Body of pancreas (tissue), 4 donors: Measurements from ENCODE around the gene ZBTB20. TPM values are rescaled to one million over a fixed set of nuclear protein-coding genes. Genes with fewer than 3 reads are reported as not detected.
"Not testable (repeated sequence)": the region's sequence is repeated elsewhere in the genome, so short reads cannot be mapped to it uniquely, and the experiment has no call there.

Experiments used
- ATAC-seq: fragments of 150-250 bp; one replicate; pipeline ENCODE4 v1.9.1; 2016
- DNase-seq, 4 donors: peaks; one replicate each; pipeline ENCODE4 v3.0.0-alpha.2; 2019
- H3K27ac ChIP-seq, 4 donors: fragments of 200-600 bp; sonication (generic); 1 replicate in 3 of 4; 2 replicates in 1 of 4; pipeline versions ENCODE4 v1.5.1 to v1.6.1; 2016 to 2019; ENCODE audit warnings: mild to moderate bottlenecking in 1 of 4, mixed read lengths in 1 of 4, moderate library complexity in 1 of 4
- H3K27me3 ChIP-seq, 2 donors: fragments of 200-600 bp; sonication (generic); one replicate each; pipeline ENCODE4 v1.6.0; 2016; ENCODE audit warnings: mild to moderate bottlenecking in 1 of 2
- H3K36me3 ChIP-seq, 2 donors: fragments of 200-600 bp; sonication (generic); replicated peaks in 1 of 2; 2 replicates each; pipeline ENCODE4 v1.5.1; 2016; ENCODE audit warnings: low read depth in 2 of 2; ENCODE audit not compliant: insufficient read depth in 1 of 2
- H3K4me1 ChIP-seq: fragments of 200-600 bp; sonication (generic); one replicate; pipeline ENCODE4 v1.6.0; 2016
- H3K4me3 ChIP-seq, 2 donors: fragments of 200-600 bp; sonication (generic); 1 replicate in 1 of 2; 2 replicates in 1 of 2; pipeline ENCODE4 v1.5.1; 2016 to 2019
- H3K9me3 ChIP-seq, 3 donors: fragments of 200-600 bp; sonication (generic); 1 replicate in 2 of 3; 2 replicates in 1 of 3; pipeline ENCODE4 v1.5.1; 2016
- POLR2A ChIP-seq, 3 donors: fragments of 450-650 bp; IDR thresholded peaks; one replicate each; pipeline ENCODE4 v1.6.1; 2016; ENCODE audit warnings: antibody characterized with exemption in 3 of 3, mild to moderate bottlenecking in 2 of 3
- WGBS, 2 donors: methylation state at CpG; one replicate each; pipeline ENCODE4 v1.1.5; 2017; 5-methylcytosine and 5-hydroxymethylcytosine counted together
- intact Hi-C: fragments of 100-400 bp; cut with DNase I; formaldehyde crosslinking; loops from one replicate; pipeline ENCODE4 v1.15.1; 2023
- total RNA-seq, 2 donors: library from RNA; depleted of rRNA; stranded (reverse); fragments of >200 nt; gene quantifications; one replicate each; pipeline ENCODE4 v1.1.0, GENCODE V29; 2016
- TF ChIP-seq, protein P1 (sequence below), 7 experiments: fragments of 450-650 bp in 4 of 7; fragments of 200-600 bp in 3 of 7; sonication (generic) in 3 of 7; IDR thresholded peaks; one replicate each; pipeline ENCODE4 v1.5.1; 2016 to 2019; ENCODE audit warnings: antibody characterized with exemption in 7 of 7

The ZBTB20 gene
- total RNA-seq, 2 donors from 2014 or later = 48.3 to 77.1 TPM

DNA sequence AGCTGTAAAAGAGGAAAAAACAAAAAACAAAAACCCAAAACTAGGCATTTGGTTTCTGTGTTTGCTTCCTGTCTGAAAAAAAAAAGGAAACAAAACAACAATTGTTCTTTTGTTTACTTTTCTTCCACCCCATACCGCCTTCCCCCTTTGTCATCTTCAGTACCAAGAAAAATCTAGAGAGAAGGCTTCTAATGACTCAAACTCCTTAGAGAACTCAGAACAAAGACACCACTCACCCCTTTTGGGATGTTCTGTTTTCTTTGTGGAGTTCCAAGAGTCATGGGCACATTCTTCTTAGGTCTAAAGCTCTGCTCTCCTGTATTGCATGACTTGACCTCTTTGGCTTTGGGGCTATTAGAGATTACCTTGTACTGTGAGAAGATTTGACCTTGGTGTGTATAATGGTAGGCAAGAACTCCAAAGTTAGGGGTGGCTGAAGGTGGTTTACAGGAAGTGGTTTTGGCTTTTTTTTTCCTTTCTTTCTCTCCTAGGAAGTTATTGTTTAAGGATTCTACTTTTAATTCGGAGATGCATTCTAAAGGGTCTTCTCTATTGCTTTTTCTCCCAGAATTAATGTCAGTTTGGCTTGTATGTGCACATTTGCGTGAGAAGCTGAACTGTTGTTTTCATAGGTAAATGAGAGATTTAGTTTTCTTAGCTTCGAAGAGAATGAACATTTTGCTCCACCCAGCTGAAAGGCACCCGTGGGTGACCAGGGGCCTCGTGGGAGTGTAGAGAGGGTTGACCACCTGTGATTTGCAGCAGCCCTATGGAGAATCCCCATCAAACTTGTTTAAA is 39.5 kb upstream of the ZBTB20 start:
- no peak overlapping the region for H3K27ac ChIP-seq
- DNase-seq = no peak
- TF ChIP-seq, protein P1, sequence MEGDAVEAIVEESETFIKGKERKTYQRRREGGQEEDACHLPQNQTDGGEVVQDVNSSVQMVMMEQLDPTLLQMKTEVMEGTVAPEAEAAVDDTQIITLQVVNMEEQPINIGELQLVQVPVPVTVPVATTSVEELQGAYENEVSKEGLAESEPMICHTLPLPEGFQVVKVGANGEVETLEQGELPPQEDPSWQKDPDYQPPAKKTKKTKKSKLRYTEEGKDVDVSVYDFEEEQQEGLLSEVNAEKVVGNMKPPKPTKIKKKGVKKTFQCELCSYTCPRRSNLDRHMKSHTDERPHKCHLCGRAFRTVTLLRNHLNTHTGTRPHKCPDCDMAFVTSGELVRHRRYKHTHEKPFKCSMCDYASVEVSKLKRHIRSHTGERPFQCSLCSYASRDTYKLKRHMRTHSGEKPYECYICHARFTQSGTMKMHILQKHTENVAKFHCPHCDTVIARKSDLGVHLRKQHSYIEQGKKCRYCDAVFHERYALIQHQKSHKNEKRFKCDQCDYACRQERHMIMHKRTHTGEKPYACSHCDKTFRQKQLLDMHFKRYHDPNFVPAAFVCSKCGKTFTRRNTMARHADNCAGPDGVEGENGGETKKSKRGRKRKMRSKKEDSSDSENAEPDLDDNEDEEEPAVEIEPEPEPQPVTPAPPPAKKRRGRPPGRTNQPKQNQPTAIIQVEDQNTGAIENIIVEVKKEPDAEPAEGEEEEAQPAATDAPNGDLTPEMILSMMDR (IDR thresholded peaks at IDR 0.05) = no peak
- TF ChIP-seq POLR2A (IDR thresholded peaks at IDR 0.05) = no peak
- 63 to 65% methylated on average over 6 of the region's 6 CpGs for WGBS, 2 donors
- H3K9me3 ChIP-seq = no peaks in the 10 kb centered on the region
- H3K4me1 ChIP-seq = no peaks in the 10 kb centered on the region
- intact Hi-C loops = no loop called here
- H3K36me3 ChIP-seq = no peaks in the 10 kb centered on the region
- ATAC-seq = no peak
- H3K4me3 ChIP-seq = no peak overlapping the region
- no peaks in the 10 kb centered on the region for H3K27me3 ChIP-seq

DNA sequence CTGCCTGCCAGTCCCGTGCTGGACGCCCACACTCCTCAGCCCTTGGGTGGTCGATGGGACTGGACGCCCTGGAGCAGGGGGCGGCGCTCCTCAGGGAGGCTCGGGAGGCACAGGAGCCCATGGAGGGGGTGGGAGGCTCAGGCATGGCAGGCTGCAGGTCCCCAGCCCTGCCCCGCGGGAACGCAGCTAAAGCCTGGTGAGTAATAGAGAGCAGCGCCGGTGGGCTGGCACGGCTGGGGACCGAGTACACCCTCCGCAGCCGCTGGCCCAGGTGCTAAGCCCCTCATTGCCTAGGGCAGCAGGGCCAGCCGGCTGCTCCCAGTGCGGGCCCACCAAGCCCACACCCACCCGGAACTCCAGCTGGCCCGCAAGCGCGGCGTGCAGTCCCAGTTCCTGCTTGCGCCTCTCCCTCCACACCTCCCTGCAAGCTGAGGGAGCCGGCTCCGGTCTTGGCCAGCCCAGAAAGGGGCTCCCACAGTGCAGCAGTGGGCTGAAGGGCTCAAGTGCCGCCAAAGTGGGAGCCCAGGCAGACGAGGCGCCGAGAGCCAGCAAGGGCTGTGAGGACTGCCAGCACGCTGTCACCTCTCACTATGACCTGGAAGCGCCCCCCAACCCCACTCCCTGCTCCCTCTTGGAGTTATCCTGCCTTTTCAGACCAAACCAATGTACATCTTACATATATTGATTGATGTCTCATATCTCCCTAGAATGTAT is 37.9 kb upstream of the ZBTB20 start:
- H3K36me3 ChIP-seq, intact Hi-C loops, H3K27me3 ChIP-seq, H3K4me1 ChIP-seq, H3K9me3 ChIP-seq, DNase-seq, H3K27ac ChIP-seq, ATAC-seq, H3K4me3 ChIP-seq: not testable (repeated sequence)
- WGBS, 2 donors = 96 to 98% methylated on average over 6 to 20 of the region's 32 CpGs

DNA sequence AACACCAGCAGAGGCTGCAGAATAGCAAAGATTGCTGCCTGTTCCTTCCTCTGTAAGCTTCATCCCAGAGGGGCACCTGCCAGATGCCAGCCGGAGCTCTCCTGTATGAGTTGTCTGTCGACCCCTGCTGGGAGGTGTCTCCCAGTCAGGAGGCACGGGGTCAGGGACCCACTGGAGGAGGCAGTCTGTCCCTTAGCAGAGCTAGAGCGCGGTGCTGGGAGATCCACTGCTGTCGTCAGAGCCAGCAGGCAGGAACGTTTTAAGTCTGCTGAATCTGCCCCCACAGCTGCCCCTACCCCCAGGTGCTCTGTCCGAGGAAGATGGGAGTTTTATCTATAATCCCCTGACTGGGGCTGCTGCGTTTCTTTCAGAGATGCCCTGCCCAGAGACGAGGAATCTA is 31.8 kb upstream of the ZBTB20 start:
- H3K36me3 ChIP-seq, H3K4me3 ChIP-seq, DNase-seq, H3K27ac ChIP-seq, H3K27me3 ChIP-seq, H3K4me1 ChIP-seq, ATAC-seq, intact Hi-C loops, H3K9me3 ChIP-seq: not testable (repeated sequence)
- 68 to 82% methylated on average over 9 to 10 of the region's 10 CpGs for WGBS, 2 donors

DNA sequence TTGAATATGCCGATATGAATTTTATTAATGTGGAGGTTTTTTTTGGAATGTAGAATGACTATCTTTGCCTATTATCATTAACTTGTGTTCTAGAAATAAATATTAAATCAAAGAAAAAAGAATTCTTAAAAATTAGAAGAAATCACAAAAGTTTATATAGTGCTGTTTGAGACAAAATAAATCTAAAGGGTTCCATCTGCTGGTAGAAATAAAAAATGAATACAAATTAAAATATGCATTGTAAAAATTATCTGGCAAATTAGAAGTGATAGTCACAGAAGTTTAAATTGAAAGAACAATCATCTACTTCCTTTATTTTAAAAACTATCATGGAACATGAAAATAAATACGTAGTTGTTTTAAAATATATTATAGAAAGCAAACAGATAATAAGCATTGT is 22.7 kb upstream of the ZBTB20 start:
- ATAC-seq (no peak), DNase-seq (no peak)
- no peaks in the 10 kb centered on the region for H3K9me3 ChIP-seq
- no peaks in the 10 kb centered on the region for H3K36me3 ChIP-seq
- no peaks in the 10 kb centered on the region for H3K27me3 ChIP-seq
- no peak overlapping the region for H3K4me3 ChIP-seq
- H3K4me1 ChIP-seq = no peaks in the 10 kb centered on the region
- intact Hi-C loops = no loop called here
- no peak overlapping the region for H3K27ac ChIP-seq
- 51 to 58% methylated on average over 2 of the region's 2 CpGs for WGBS, 2 donors
- TF ChIP-seq POLR2A (IDR thresholded peaks at IDR 0.05) = no peak
- TF ChIP-seq, protein P1 (IDR thresholded peaks at IDR 0.05) = peak in 5 of 7 experiments; percentile 17 to 51 (median 37)

DNA sequence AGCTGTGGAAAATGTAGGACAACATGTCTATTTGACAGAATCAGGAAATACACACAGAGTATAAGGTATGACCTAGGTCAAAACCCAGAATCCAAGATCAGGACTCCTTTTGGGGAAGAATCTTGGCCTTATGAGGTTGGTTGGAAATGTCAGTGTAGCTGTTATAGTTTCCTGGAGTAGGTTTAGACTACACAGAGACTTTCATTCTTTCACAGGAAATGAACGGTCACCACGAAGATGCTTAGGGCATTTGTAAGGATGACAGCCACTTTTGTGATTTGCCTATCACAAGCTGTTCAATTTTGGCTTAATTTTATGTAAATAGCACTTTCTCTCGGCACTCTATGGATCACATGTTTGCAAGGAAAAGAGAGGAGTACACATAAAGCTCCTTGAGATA is 18.6 kb upstream of the ZBTB20 start:
- intact Hi-C loops = no loop called here

More for the DNA sequence above, 18.6 kb upstream of the ZBTB20 start:
- TF ChIP-seq POLR2A (IDR thresholded peaks at IDR 0.05) = no peak
- TF ChIP-seq, protein P1 (IDR thresholded peaks at IDR 0.05) = no peak
- ATAC-seq = no peak
- DNase-seq = no peak
- Histone ChIP-seq H3K27me3 (no peaks in the 10 kb centered on the region), H3K9me3 (no peaks in the 10 kb centered on the region), H3K4me1 (no peaks in the 10 kb centered on the region), H3K36me3 (no peaks in the 10 kb centered on the region), H3K4me3 (no peak overlapping the region), H3K27ac (no peak overlapping the region)
- WGBS, 2 donors = 80% methylated on average over 3 of the region's 3 CpGs
